ENCODE data around the gene DGKK.

GRCh38 chrX:50514811-50515210, 44.2 kb upstream of the DGKK start:
- TF ChIP-seq POLR2AphosphoS5 (IDR thresholded peaks at IDR 0.05; ENCODE audit: low read depth, low read length) (no peak), POLR2A (IDR thresholded peaks at IDR 0.05; ENCODE audit: low read depth, low read length) (no peak), TAF1 (IDR thresholded peaks at IDR 0.05; ENCODE audit: borderline replicate concordance, low read depth, low read length) (no peak)
